Measurements from ENCODE around the gene CCDC78. TPM values are rescaled to one million over a fixed set of nuclear protein-coding genes. Genes with fewer than 3 reads are reported as not detected.

The CCDC78 gene
- total and polyA plus RNA-seq, 2 donors (not counting 3 experiments of a cell fraction or from before 2014, with no cell fraction given) = 0.50 to 1.3 TPM

- no TSS peak for BruUV-seq (replicated peaks)
- no peak for FAIRE-seq
- no peaks in the 10 kb centered on the region for H3K9me1 ChIP-seq (replicated peaks; ENCODE audit: control insufficient read depth, extremely low read depth, insufficient read depth, low read length)
- H3K9ac ChIP-seq (replicated peaks; ENCODE audit: extremely low read depth, insufficient read depth, low read length) = no peak overlapping the region
- ChIA-PET POLR2A (no interaction called here), CTCF (interaction anchor here (1.0 to 2.4 kb wide), 4 partner anchors 8 to 345 kb away, joined by 3 to 17 read pairs (median 11); partner anchors contain the start of gene ANTKMT)
- no peaks in the 10 kb centered on the region for H3K36me3 ChIP-seq (ENCODE audit: control insufficient read depth in 2 of 2, extremely low read depth in 1 of 2, insufficient read depth in 2 of 2, low read length in 2 of 2)
- H3K4me3 ChIP-seq (replicated peaks in 1 of 3; ENCODE audit: insufficient read depth in 1 of 3, low read depth in 1 of 3, low read length in 3 of 3) = no peak overlapping the region
- DNase-seq (ENCODE audit: low read depth, low spot score) = no peak
- H3K79me2 ChIP-seq (ENCODE audit: control insufficient read depth, insufficient read depth, low read length) = no peaks in the 10 kb centered on the region
- intact Hi-C loops (cut with micrococcal nuclease) = loop anchor here (1.0 kb wide), 1 partner anchor 74 kb away; no protein-coding TSS in a partner anchor
- no peak overlapping the region for H2AFZ ChIP-seq (ENCODE audit: low read depth, low read length)
- H3K4me1 ChIP-seq (ENCODE audit: control insufficient read depth, extremely low read depth, insufficient read depth, low read length) = peaks cover 9% of the 10 kb centered on the region
- no peaks in the 10 kb centered on the region for H3K9me3 ChIP-seq (replicated peaks; ENCODE audit: control insufficient read depth, insufficient read depth, low read length)
- no peak overlapping the region for H3K27ac ChIP-seq (ENCODE audit: insufficient read depth, low read depth, low read length)
- dilution Hi-C loops (cut with MboI; ENCODE audit: extremely low pct_ligation_motif_present, low sequenced_read_pairs) = no loop called here
- no peaks in the 10 kb centered on the region for H4K20me1 ChIP-seq (replicated peaks; ENCODE audit: control insufficient read depth, extremely low read depth, insufficient read depth, low read length)
- no peak overlapping the region for H3K4me2 ChIP-seq (ENCODE audit: insufficient read depth, low read length)
- H3K27me3 ChIP-seq (ENCODE audit: control insufficient read depth in 2 of 2, insufficient read depth in 2 of 2, low read length in 2 of 2) = peaks cover 11 to 16% of the 10 kb centered on the region in 2 experiments
- TF ChIP-seq POLR2A (IDR thresholded peaks at IDR 0.05; ENCODE audit: low read depth, low read length) = no peak
- no peak for TF ChIP-seq GATA2 (IDR thresholded peaks at IDR 0.05; ENCODE audit: insufficient read depth, insufficient read length, low read depth, low read length)
- no peak for TF ChIP-seq FOS (IDR thresholded peaks at IDR 0.05; ENCODE audit: borderline replicate concordance, insufficient read depth, low read length)
- no peak for TF ChIP-seq JUN (IDR thresholded peaks at IDR 0.05; ENCODE audit: borderline replicate concordance, insufficient read depth, insufficient read length, low read depth)
- TF ChIP-seq, protein P1, sequence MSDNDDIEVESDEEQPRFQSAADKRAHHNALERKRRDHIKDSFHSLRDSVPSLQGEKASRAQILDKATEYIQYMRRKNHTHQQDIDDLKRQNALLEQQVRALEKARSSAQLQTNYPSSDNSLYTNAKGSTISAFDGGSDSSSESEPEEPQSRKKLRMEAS (IDR thresholded peaks at IDR 0.05; ENCODE audit: insufficient read depth, insufficient read length) = no peak
- TF ChIP-seq POLR2AphosphoS5 (IDR thresholded peaks at IDR 0.05; ENCODE audit: insufficient read depth, low read depth, low read length) = no peak
- TF ChIP-seq, protein P2, sequence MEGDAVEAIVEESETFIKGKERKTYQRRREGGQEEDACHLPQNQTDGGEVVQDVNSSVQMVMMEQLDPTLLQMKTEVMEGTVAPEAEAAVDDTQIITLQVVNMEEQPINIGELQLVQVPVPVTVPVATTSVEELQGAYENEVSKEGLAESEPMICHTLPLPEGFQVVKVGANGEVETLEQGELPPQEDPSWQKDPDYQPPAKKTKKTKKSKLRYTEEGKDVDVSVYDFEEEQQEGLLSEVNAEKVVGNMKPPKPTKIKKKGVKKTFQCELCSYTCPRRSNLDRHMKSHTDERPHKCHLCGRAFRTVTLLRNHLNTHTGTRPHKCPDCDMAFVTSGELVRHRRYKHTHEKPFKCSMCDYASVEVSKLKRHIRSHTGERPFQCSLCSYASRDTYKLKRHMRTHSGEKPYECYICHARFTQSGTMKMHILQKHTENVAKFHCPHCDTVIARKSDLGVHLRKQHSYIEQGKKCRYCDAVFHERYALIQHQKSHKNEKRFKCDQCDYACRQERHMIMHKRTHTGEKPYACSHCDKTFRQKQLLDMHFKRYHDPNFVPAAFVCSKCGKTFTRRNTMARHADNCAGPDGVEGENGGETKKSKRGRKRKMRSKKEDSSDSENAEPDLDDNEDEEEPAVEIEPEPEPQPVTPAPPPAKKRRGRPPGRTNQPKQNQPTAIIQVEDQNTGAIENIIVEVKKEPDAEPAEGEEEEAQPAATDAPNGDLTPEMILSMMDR (IDR thresholded peaks at IDR 0.05; ENCODE audit: extremely low read depth in 1 of 2, insufficient read depth in 1 of 2, low read depth in 1 of 2, low read length in 2 of 2) = no peak
Observed at GRCh38 chr16:711084-711483, 15.2 kb downstream of the CCDC78 start.
